ENCODE measurements around the gene LRIF1.

The LRIF1 gene

GRCh38 chr1:110912784-110913183, 50.9 kb downstream of the LRIF1 start:
- no peak overlapping the region for H3K4me2 ChIP-seq (ENCODE audit: low read depth, low read length, poor library complexity, severe bottlenecking)
- no peaks in the 10 kb centered on the region for H3F3A ChIP-seq (ENCODE audit: insufficient read depth)
- H3K27me3 ChIP-seq (ENCODE audit: low read length), result no peaks in the 10 kb centered on the region
- no peak overlapping the region for H3K27ac ChIP-seq (ENCODE audit: low read depth, low read length)
- H3K9me2 ChIP-seq (replicated peaks; ENCODE audit: insufficient read depth, low read length), result no peaks in the 10 kb centered on the region
- H3K9me3 ChIP-seq (ENCODE audit: insufficient read depth, low read length), result no peaks in the 10 kb centered on the region
- no peak overlapping the region for H2AFZ ChIP-seq (ENCODE audit: low read depth, low read length, severe bottlenecking)
- no peaks in the 10 kb centered on the region for H3K79me2 ChIP-seq (ENCODE audit: insufficient read depth, low read length)
- no peaks in the 10 kb centered on the region for H3K36me3 ChIP-seq (ENCODE audit: low read length)
- H4K20me1 ChIP-seq (ENCODE audit: low read depth, low read length), result no peaks in the 10 kb centered on the region
- H3K9ac ChIP-seq (ENCODE audit: low read length), result no peak overlapping the region
- no peak for TF ChIP-seq EZH2phosphoT487 (conservative IDR thresholded peaks at IDR 0.05; ENCODE audit: low read length)
- TF ChIP-seq CTCF (IDR thresholded peaks at IDR 0.05; ENCODE audit: insufficient read depth, low read length, poor library complexity, severe bottlenecking), result no peak
- H3K4me3 ChIP-seq (ENCODE audit: insufficient read depth, low read length, poor library complexity, severe bottlenecking), result no peak overlapping the region

GRCh38 chr1:110903853-110904500, 59.7 kb downstream of the LRIF1 start:
- no peak overlapping the region for H3K9ac ChIP-seq (ENCODE audit: low read length)
- no peaks in the 10 kb centered on the region for H3K9me3 ChIP-seq (ENCODE audit: insufficient read depth, low read length)
- H3K36me3 ChIP-seq (ENCODE audit: low read length), result peaks cover 10% of the 10 kb centered on the region
- H3K79me2 ChIP-seq (ENCODE audit: insufficient read depth, low read length), result no peaks in the 10 kb centered on the region
- H3K27ac ChIP-seq (ENCODE audit: low read depth, low read length), result no peak overlapping the region
- no peak overlapping the region for H3K4me2 ChIP-seq (ENCODE audit: low read depth, low read length, poor library complexity, severe bottlenecking)
- H3K27me3 ChIP-seq (ENCODE audit: low read length), result no peaks in the 10 kb centered on the region
- peaks cover 17% of the 10 kb centered on the region for H3F3A ChIP-seq (ENCODE audit: insufficient read depth)
- H3K9me2 ChIP-seq (replicated peaks; ENCODE audit: insufficient read depth, low read length), result no peaks in the 10 kb centered on the region
- H2AFZ ChIP-seq (ENCODE audit: low read depth, low read length, severe bottlenecking), result no peak overlapping the region
- no peak overlapping the region for H3K4me3 ChIP-seq (ENCODE audit: insufficient read depth, low read length, poor library complexity, severe bottlenecking)
- H4K20me1 ChIP-seq (ENCODE audit: low read depth, low read length), result no peaks in the 10 kb centered on the region
- no peak for TF ChIP-seq CTCF (IDR thresholded peaks at IDR 0.05; ENCODE audit: insufficient read depth, low read length, poor library complexity, severe bottlenecking)

- H3K27me3 ChIP-seq (ENCODE audit: low read length), result no peaks in the 10 kb centered on the region
- TF ChIP-seq CTCF (IDR thresholded peaks at IDR 0.05; ENCODE audit: insufficient read depth, low read length, poor library complexity, severe bottlenecking) (no peak), EZH2phosphoT487 (conservative IDR thresholded peaks at IDR 0.05; ENCODE audit: low read length) (no peak)
- H3K9me2 ChIP-seq (replicated peaks; ENCODE audit: insufficient read depth, low read length), result no peaks in the 10 kb centered on the region
- no peak overlapping the region for H2AFZ ChIP-seq (ENCODE audit: low read depth, low read length, severe bottlenecking)
- peaks cover 13% of the 10 kb centered on the region for H3K36me3 ChIP-seq (ENCODE audit: low read length)
- H3F3A ChIP-seq (ENCODE audit: insufficient read depth), result peaks cover 17% of the 10 kb centered on the region
- no peak overlapping the region for H3K27ac ChIP-seq (ENCODE audit: low read depth, low read length)
- H3K79me2 ChIP-seq (ENCODE audit: insufficient read depth, low read length), result no peaks in the 10 kb centered on the region
- H4K20me1 ChIP-seq (ENCODE audit: low read depth, low read length), result no peaks in the 10 kb centered on the region
- H3K4me3 ChIP-seq (ENCODE audit: insufficient read depth, low read length, poor library complexity, severe bottlenecking), result no peak overlapping the region
- H3K9me3 ChIP-seq (ENCODE audit: insufficient read depth, low read length), result no peaks in the 10 kb centered on the region
- no peak overlapping the region for H3K9ac ChIP-seq (ENCODE audit: low read length)
- no peak overlapping the region for H3K4me2 ChIP-seq (ENCODE audit: low read depth, low read length, poor library complexity, severe bottlenecking)
These were observed 60.8 kb downstream of the LRIF1 start for GRCh38 chr1:110902820-110903463.
